Neural crest cell (in vitro differentiated cells): ENCODE measurements around the gene SSBP3. TPM values are rescaled to one million over a fixed set of nuclear protein-coding genes. Genes with fewer than 3 reads are reported as not detected.
"Not testable (repeated sequence)": the region's sequence is repeated elsewhere in the genome, so short reads cannot be mapped to it uniquely, and the experiment has no call there.

Experiments used
- DNase-seq: peaks from one replicate; pipeline ENCODE4 v3.0.0; 2021; ENCODE audit warnings: low read depth, mixed read lengths, low spot score
- H3K27ac Mint-ChIP-seq: one replicate; pipeline ENCODE4 v1.8.0; 2021; ENCODE audit warnings: mild to moderate bottlenecking, mixed read lengths; ENCODE audit not compliant: unreplicated experiment
- H3K27me3 Mint-ChIP-seq: 2 replicates; pipeline ENCODE4 v1.8.0; 2021; ENCODE audit warnings: low read depth, mild to moderate bottlenecking, mixed read lengths
- H3K36me3 Mint-ChIP-seq: 2 replicates; pipeline ENCODE4 v1.8.0; 2021; ENCODE audit warnings: low read depth, mild to moderate bottlenecking, mixed read lengths
- H3K4me1 Mint-ChIP-seq: 2 replicates; pipeline ENCODE4 v1.8.0; 2021; ENCODE audit warnings: mixed read lengths
- H3K4me3 Mint-ChIP-seq: one replicate; pipeline ENCODE4 v1.8.0; 2021; ENCODE audit warnings: mild to moderate bottlenecking, mixed read lengths
- H3K9me3 Mint-ChIP-seq: 2 replicates; pipeline ENCODE4 v1.8.0; 2021; ENCODE audit warnings: mixed read lengths
- total RNA-seq: library from RNA; stranded (reverse); gene quantifications from 2 replicates; pipeline ENCODE4 v1.2.1, GENCODE V29; 2021
- TF ChIP-seq, protein P1 (sequence below): fragments of 200-600 bp; sonication (generic); conservative IDR thresholded peaks from 2 replicates; pipeline ENCODE4 v1.5.0; 2021; ENCODE audit warnings: antibody characterized with exemption, mild to moderate bottlenecking

The SSBP3 gene
- total RNA-seq, 1 donor from 2014 or later = 94.3 TPM

DNA sequence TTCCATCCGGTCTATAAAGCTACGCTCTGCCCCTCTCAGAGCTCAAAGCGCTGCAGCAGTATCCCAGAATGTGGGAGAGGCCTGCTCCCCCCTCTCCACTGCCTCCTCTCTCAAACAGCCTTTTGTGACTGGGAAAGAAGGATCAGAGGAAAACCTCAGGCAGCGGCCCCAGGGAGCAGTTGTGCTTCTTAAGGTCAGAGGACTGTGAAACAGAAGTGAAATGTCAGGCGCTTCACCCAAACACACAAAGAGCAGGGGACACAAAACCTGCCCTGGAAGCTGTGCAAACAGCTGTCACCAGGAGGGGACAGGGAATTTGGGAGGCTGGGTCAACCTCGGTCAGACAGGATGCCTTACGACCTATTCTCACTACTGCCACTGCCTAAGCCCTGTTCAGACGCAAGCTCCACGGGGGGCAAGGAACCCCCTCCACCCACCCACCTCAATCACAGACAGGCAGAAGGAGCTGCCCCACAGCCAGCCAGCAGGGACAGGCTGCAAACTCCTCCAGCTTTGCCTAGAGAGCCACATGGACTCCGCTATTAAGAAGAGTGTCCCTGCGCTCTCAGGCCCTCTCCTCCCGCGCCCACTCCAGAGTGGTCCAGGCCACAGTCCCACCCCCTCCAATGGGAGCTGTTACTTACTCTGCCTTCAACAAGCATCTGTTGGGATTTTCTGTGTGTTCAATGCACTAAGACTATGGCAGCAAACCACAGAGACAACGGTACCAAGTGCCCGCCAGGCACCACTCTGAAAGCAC is 14.6 kb downstream of the SSBP3 start:
- Mint-ChIP-seq H3K36me3 (peaks cover 17% of the 10 kb centered on the region), H3K9me3 (no peaks in the 10 kb centered on the region), H3K27ac (peak overlapping the region; percentile 90), H3K27me3 (no peaks in the 10 kb centered on the region), H3K4me1 (peaks cover 47% of the 10 kb centered on the region), H3K4me3 (peak overlapping the region; percentile 58)
- TF ChIP-seq, protein P1, sequence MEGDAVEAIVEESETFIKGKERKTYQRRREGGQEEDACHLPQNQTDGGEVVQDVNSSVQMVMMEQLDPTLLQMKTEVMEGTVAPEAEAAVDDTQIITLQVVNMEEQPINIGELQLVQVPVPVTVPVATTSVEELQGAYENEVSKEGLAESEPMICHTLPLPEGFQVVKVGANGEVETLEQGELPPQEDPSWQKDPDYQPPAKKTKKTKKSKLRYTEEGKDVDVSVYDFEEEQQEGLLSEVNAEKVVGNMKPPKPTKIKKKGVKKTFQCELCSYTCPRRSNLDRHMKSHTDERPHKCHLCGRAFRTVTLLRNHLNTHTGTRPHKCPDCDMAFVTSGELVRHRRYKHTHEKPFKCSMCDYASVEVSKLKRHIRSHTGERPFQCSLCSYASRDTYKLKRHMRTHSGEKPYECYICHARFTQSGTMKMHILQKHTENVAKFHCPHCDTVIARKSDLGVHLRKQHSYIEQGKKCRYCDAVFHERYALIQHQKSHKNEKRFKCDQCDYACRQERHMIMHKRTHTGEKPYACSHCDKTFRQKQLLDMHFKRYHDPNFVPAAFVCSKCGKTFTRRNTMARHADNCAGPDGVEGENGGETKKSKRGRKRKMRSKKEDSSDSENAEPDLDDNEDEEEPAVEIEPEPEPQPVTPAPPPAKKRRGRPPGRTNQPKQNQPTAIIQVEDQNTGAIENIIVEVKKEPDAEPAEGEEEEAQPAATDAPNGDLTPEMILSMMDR = no peak
- DNase-seq = peak; percentile 46

- no peak overlapping the region for H3K27ac Mint-ChIP-seq
- no peak for DNase-seq
- H3K36me3 Mint-ChIP-seq = peaks cover 12% of the 10 kb centered on the region
- TF ChIP-seq, protein P1 = no peak
- no peaks in the 10 kb centered on the region for H3K9me3 Mint-ChIP-seq
- H3K4me1 Mint-ChIP-seq = peaks cover 42% of the 10 kb centered on the region
- no peak overlapping the region for H3K4me3 Mint-ChIP-seq
- no peaks in the 10 kb centered on the region for H3K27me3 Mint-ChIP-seq
Observed at GRCh38 chr1:54390655-54391054, 15.5 kb downstream of the SSBP3 start.

- H3K4me1 Mint-ChIP-seq = peaks cover 50% of the 10 kb centered on the region
- not testable (repeated sequence) for H3K27me3 Mint-ChIP-seq, H3K9me3 Mint-ChIP-seq, DNase-seq, H3K4me3 Mint-ChIP-seq, H3K27ac Mint-ChIP-seq
- H3K36me3 Mint-ChIP-seq = peaks cover 14% of the 10 kb centered on the region
Observed at GRCh38 chr1:54389608-54390007, 16.6 kb downstream of the SSBP3 start.

- H3K9me3 Mint-ChIP-seq = no peaks in the 10 kb centered on the region
- peaks cover 46% of the 10 kb centered on the region for H3K4me1 Mint-ChIP-seq
- H3K36me3 Mint-ChIP-seq = peaks cover 10% of the 10 kb centered on the region
- H3K27me3 Mint-ChIP-seq = no peaks in the 10 kb centered on the region
- no peak overlapping the region for H3K4me3 Mint-ChIP-seq
- TF ChIP-seq, protein P1 = no peak
- no peak overlapping the region for H3K27ac Mint-ChIP-seq
- DNase-seq = no peak
Observed at GRCh38 chr1:54387419-54387818, 18.8 kb downstream of the SSBP3 start.

GRCh38 chr1:54385727-54386022 is 20.5 kb downstream of the SSBP3 start:
- Mint-ChIP-seq H3K4me3 (no peak overlapping the region), H3K4me1 (peaks cover 30% of the 10 kb centered on the region), H3K27ac (no peak overlapping the region), H3K36me3 (peaks cover 6% of the 10 kb centered on the region), H3K27me3 (no peaks in the 10 kb centered on the region), H3K9me3 (no peaks in the 10 kb centered on the region)
- no peak for DNase-seq
- TF ChIP-seq, protein P1 = no peak

GRCh38 chr1:54384918-54385726 is 21.1 kb downstream of the SSBP3 start:
- peaks cover 3% of the 10 kb centered on the region for H3K36me3 Mint-ChIP-seq
- H3K9me3 Mint-ChIP-seq = no peaks in the 10 kb centered on the region
- no peak overlapping the region for H3K4me3 Mint-ChIP-seq
- H3K4me1 Mint-ChIP-seq = peaks cover 28% of the 10 kb centered on the region
- no peak overlapping the region for H3K27ac Mint-ChIP-seq
- TF ChIP-seq, protein P1 = no peak
- DNase-seq = no peak
- H3K27me3 Mint-ChIP-seq = no peaks in the 10 kb centered on the region
